Kidney glomerular epithelial cell (primary cell): ENCODE data around the gene TUBB2A.
A peak's percentile ranks its signal among the peaks of the same experiment; 100 is the strongest.
"Not testable (repeated sequence)": the region's sequence is repeated elsewhere in the genome, so short reads cannot be mapped to it uniquely, and the experiment has no call there.

ENCODE experiments used
- DNase-seq: peaks from one replicate; lab custom pipeline; 2025; lab: John Stamatoyannopoulos, UW

The TUBB2A gene

GRCh38 chr6:3157131-3157933, at the start of gene TUBB2A:
Gene TUBB2A, minus strand, starts transcription at chr6:3157544. Its CDS starts 81 bp downstream, at chr6:3157463.
- peak; percentile 66 for DNase-seq

GRCh38 chr6:3206339-3207015, 49.1 kb upstream of the TUBB2A start:
- no peak for DNase-seq

- peak; percentile 57 for DNase-seq
These were observed 48.6 kb upstream of the TUBB2A start for GRCh38 chr6:3205913-3206312.

GRCh38 chr6:3204921-3205320, 47.6 kb upstream of the TUBB2A start:
- no peak for DNase-seq

- no peak for DNase-seq
These were observed 45.8 kb upstream of the TUBB2A start for GRCh38 chr6:3202999-3203696.

GRCh38 chr6:3201388-3201787, 44.0 kb upstream of the TUBB2A start:
- DNase-seq: no peak

- no peak for DNase-seq
These were observed 43.3 kb upstream of the TUBB2A start for GRCh38 chr6:3200682-3201081.

GRCh38 chr6:3199382-3199781, 42.0 kb upstream of the TUBB2A start:
- no peak for DNase-seq

- not testable (repeated sequence) for DNase-seq
These were observed 40.4 kb upstream of the TUBB2A start for GRCh38 chr6:3197734-3198133.

- DNase-seq: no peak
These were observed 39.4 kb upstream of the TUBB2A start for GRCh38 chr6:3196770-3197169.

- no peak for DNase-seq
These were observed 38.6 kb upstream of the TUBB2A start for GRCh38 chr6:3195695-3196497.

GRCh38 chr6:3195420-3195694, 38.0 kb upstream of the TUBB2A start:
- DNase-seq: no peak

- no peak for DNase-seq
These were observed 37.4 kb upstream of the TUBB2A start for GRCh38 chr6:3194535-3195419.

- DNase-seq: no peak
These were observed 35.9 kb upstream of the TUBB2A start for GRCh38 chr6:3193102-3193849.

- DNase-seq: no peak
These were observed 33.4 kb upstream of the TUBB2A start for GRCh38 chr6:3190779-3191178.

GRCh38 chr6:3190056-3190455, 32.7 kb upstream of the TUBB2A start:
- DNase-seq: no peak

- DNase-seq: not testable (repeated sequence)
These were observed 31.8 kb upstream of the TUBB2A start for GRCh38 chr6:3189192-3189591.

GRCh38 chr6:3188262-3188661, 30.9 kb upstream of the TUBB2A start:
- DNase-seq: no peak

GRCh38 chr6:3186974-3187382, 29.6 kb upstream of the TUBB2A start:
- no peak for DNase-seq

GRCh38 chr6:3183066-3183465, 25.7 kb upstream of the TUBB2A start:
- no peak for DNase-seq

- DNase-seq: no peak
These were observed 23.8 kb upstream of the TUBB2A start for GRCh38 chr6:3181105-3181504.
